Airway epithelial cell (primary cell): Measurements from ENCODE around the gene STYK1. TPM values are rescaled to one million over a fixed set of nuclear protein-coding genes. Genes with fewer than 3 reads are reported as not detected.

Source experiments
- total RNA-seq: library from RNA; depleted of rRNA; stranded (reverse); fragments of >200 nt; gene quantifications from 2 replicates; pipeline ENCODE4 v1.2.3, GENCODE V29; 2015

STYK1 gene
- total RNA-seq = 1.2 and 4.1 TPM in 2 replicates

GRCh38 chr12:10673659-10674384 lies at the start of gene STYK1:
STYK1 (minus strand) TSS chr12:10674052; CDS start chr12:10634618, 39,434 bp downstream.

GRCh38 chr12:10722905-10723746 lies 49.3 kb upstream of the STYK1 start, which contains the start of gene YBX3:
YBX3 (minus strand) TSS chr12:10723323; CDS start chr12:10723111, 212 bp downstream.

GRCh38 chr12:10613349-10614055 lies 60.4 kb downstream of the STYK1 start, which contains the start of gene MAGOHB:
MAGOHB (minus strand) TSS chr12:10613609; CDS start chr12:10613532, 77 bp downstream.

Other genes starting within 250 kb of the STYK1 start
- gene KLRC2, start 238.0 kb downstream of the STYK1 start, total RNA-seq = 0.19 and 0.49 TPM in 2 replicates
- gene KLRC1, start 220.7 kb downstream of the STYK1 start, total RNA-seq = 0.98 TPM in 1 of 2 replicates, not detected in the other
- 0.09 and 0.42 TPM in 2 replicates for gene EIF2S3B, start 168.2 kb downstream of the STYK1 start, total RNA-seq
- 17.8 and 22.8 TPM in 2 replicates for gene MAGOHB, start 60.4 kb downstream of the STYK1 start, total RNA-seq
- 371 and 373 TPM in 2 replicates for gene YBX3, start 49.3 kb upstream of the STYK1 start, total RNA-seq
- gene TAS2R7, start 128.6 kb upstream of the STYK1 start, total RNA-seq = not detected in 2 replicates
- not detected in 2 replicates for gene TAS2R8, start 133.2 kb upstream of the STYK1 start, total RNA-seq
- gene TAS2R9, start 136.1 kb upstream of the STYK1 start, total RNA-seq = not detected in 2 replicates
- 0.14 TPM in 1 of 2 replicates, not detected in the other for gene TAS2R10, start 152.3 kb upstream of the STYK1 start, total RNA-seq
- gene PRR4, start 175.4 kb upstream of the STYK1 start, total RNA-seq = 1.6 TPM in 1 of 2 replicates, not detected in the other
- 1.5 and 2.4 TPM in 2 replicates for gene PRH1, start 210.2 kb upstream of the STYK1 start, total RNA-seq
- gene TAS2R13, start 235.5 kb upstream of the STYK1 start, total RNA-seq = 0.14 TPM in 1 of 2 replicates, not detected in the other